HG02623 (cell line): ENCODE measurements around the gene ZNF423.

Experiments used
- ATAC-seq: cut with Tn5 transposase; IDR thresholded peaks from one replicate; pipeline ENCODE4 v1.9.1; 2021; ENCODE audit warnings: moderate library complexity; ENCODE audit not compliant: unreplicated experiment

ZNF423 gene

DNA sequence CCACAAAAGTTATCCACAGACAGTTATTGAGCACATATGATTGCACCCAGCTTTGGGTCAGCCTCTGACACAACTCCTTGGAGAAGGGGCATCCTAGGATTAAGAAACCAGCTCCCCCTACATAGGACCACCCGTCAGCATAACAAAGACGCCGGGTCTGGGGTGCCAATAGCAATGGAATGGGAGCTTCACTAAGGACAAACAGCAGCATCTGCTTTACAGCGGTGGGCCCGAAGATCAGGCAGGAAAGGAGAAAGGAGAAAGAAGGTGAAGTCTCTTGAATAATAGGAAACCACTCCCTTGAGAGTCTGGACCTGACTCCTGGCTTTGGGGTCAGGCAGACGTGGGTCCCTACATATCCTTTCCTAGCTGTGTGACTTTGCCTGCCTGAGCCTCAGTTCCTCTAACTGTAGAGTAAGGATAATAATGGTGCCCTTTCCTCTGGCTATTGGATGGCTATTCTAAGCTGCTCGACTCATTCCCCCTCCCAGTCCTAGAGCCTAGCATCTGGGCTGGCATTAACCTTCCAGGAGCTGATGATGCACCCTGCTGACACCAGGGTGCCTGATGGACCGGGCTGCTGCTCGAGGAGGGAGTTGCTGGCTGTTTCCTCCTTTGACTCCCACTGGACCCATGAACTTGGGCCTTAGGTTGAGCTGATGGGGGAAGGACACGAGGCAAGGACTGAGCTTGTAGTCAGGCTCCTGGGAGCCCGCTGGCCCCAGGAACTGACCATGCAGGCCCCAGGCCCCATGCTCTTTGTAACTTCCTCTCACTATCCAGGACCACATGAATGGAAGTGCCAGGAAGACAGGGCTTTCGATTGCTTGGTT lies 388.2 kb downstream of the ZNF423 start:
- no peak for ATAC-seq

DNA sequence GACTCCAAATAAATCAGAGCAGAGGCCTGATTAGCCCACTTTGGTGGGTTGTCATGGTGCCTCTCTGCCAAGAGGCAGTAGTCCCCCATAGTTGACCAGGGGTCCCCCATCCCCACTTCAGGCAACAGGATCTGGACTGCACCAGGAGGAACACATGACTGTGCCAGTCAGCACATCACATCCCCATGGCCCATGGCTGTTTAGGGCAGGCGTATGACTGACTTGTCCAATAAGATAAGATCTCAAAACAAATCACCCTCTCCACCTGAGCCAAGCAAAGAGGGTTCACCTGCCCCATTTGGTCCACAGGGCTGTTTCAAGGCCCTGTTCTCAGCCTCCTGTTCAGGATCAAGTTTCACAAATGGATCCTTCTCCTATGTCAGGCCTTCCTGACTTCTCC lies 389.0 kb downstream of the ZNF423 start:
- ATAC-seq = no peak

DNA sequence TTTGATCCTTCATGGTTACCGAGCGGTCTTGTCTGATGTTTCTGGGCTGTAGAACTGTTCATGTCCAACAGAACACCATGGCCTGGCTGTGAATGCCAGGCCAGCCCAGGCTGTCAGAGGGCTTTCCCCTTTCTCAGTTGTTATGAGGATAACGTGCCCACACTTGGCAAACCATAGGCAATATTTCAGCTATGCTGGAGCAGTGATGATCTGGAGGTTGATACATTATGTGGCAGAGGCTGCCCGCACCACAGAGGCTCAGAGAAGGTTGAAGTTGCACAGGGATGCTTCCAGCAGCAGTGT lies 389.4 kb downstream of the ZNF423 start:
- no peak for ATAC-seq

DNA sequence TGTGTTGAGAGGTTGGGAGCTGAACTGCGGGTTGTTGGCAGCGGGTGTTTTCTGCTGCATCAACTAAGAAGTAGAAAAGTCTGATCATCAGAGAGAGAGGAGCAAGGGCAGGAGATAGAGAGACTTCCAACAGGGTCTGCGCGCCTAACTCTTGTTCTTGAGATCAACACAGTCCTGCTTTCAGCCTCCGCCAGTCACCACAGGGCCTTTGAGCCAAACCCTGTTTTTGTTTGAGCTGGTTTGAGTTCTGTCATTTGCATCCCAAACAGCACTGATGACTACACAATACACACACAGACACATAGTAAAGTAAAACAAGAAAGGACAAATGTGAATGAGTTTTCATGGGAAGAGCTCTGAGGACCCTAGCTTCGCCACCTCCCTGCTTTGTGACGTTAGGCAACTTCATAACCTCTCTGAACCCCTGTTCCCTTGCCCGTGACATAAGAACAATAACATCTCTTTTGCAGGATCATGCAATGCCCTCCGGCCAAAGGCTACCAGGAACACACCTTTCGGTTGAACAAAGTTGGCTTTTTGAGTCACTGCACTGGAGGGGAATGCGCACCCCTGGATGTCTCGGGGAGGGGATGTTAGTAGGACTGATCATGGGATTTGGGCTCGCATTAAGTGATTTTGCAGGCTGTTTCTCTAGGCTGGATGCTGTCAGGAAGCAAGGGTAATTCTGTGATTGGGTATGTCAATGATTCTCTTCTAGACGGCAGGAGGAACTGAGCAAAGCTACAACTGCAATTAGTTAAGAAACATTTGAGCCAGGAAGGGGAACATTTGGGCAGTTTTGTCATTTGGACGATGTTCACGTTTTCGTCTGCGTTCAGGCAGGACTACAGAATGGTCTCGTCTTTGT lies 390.0 kb downstream of the ZNF423 start:
- no peak for ATAC-seq

DNA sequence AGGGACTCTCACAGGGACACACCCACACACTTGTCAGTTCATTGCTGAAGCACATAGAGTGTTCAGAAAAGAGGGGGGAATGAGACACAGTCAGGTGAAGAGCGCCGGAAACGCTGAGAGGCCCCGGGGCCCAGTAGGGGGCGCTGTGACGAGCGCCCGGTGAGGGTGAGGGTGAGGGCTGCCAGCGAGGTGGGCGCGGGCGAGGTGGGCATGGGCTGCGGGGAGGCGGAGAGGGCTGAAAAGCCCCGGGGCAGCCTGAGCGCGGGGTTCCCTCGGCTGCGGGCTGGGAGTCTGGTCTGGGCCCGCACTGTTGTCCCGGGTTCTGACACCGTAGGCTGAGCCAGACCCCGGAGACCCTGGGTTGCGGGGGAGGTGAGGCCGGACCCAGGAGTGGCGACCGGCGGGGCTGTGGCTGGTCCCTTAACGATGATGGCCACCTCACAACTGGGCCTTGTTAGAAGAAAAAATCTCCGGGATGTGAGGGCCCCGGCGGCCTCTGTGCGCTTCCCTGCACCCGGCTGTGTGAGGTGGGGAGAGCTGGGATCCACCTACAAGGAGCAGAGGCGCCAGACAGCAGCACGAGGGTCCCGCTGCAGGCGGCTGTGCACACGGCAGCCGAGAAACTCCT lies 390.9 kb downstream of the ZNF423 start:
- ATAC-seq = no peak

DNA sequence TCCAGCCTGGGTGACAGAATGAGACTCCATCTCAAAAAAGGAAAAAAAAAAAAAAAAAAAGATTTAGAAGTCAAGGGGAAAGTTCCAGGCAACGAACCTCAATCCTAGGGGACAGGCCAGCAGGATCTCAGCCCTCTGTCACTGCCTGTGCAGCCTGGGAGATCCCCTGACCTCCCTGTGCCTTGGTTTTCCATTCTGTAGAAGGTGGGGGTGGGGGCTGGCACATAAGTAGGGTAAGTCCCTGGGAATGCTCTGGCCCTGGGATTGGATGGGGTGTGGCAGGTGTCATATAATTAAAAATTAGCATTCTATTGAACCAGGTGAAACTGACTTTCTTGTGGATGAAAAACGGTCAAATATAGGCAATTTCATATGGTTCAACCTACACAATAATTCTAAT lies 391.8 kb downstream of the ZNF423 start:
- ATAC-seq = no peak

DNA sequence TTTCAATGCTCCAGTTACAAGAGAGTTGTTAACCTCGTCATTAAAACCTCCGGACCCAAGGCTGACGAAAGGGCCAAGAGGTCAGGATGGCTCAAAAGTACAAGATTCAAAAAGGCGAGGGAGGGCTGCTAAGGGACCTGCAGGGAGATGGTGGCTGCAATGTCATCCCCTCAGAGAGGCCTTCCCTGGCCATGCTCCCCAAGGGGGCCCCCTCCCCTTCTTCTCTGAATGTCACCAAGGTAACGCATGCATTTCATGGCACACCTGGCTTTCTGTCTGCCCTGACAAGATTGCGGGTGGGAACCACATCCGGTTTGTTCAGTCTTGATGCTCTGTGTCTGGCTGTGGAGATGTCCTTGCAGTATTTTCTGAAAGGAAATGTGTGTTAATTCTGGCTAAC lies 392.4 kb downstream of the ZNF423 start:
- peak; percentile 95 for ATAC-seq

DNA sequence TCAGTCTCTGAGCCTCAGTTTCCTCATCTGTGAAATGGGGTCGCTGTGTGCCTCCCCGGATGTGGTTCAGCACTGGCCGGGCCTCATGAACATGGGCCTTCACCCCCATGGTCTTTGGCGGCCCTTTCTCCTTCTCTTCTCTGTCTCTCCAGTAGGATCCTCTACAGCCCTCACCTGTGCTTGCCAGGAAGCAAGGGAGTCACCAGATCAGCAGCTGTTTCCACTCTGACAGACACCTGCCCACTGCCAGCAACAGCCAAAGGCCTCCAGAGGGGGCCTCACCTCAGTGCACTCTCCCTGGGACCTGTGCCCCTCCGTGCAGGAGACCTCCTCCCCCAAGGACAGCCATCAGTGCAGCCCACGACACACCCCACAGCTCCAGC lies 392.9 kb downstream of the ZNF423 start:
- no peak for ATAC-seq

DNA sequence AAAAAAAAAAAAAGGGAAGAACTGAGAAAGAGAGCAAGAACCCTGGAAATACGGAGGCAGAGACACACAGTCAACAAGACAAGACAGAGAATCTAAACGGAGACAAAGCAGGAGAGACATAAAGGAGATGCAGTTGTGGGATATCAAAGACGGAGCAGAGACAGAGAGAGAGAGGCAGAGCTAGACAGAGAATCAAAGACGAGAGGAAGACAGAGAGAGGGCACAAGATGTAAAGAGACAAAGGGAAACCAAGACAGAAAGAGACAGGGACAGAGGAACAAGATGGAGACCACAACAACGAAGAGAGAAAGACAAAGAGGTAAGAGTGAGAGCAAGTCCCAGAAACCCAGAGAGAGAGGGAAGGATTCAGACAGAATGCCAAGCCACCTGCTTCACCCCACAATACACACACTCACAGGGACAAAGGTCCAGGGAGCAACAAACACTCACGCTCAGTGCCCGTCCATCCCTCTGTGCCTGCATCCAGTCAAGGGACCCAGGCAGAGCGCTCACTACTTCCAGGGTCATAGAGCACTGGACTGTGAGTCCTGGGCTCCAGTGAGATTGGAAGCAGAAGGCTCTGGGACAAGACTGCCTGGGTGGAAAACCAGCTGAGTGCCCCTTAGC lies 393.4 kb downstream of the ZNF423 start:
- no peak for ATAC-seq

DNA sequence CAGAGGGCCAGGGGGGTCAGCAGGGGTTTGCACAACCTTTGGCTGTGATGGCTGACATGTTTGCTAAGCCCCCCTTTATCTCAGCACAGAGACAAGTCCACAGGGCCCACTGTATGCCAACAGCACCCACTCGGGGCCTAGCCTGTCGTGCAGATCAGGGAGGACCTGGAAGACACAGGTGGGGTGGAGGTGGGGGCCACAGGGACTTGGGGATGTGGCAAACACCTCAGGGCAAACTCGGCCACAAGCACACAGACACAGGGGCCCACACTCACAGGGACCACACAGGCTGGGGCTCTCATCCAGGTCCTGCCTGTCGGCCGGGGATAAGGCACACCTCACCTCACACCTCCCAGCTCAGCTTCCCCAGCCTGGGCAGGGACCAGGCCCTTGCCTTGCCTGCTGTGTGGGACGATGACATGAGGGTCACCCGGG lies 394.4 kb downstream of the ZNF423 start:
- ATAC-seq = no peak

DNA sequence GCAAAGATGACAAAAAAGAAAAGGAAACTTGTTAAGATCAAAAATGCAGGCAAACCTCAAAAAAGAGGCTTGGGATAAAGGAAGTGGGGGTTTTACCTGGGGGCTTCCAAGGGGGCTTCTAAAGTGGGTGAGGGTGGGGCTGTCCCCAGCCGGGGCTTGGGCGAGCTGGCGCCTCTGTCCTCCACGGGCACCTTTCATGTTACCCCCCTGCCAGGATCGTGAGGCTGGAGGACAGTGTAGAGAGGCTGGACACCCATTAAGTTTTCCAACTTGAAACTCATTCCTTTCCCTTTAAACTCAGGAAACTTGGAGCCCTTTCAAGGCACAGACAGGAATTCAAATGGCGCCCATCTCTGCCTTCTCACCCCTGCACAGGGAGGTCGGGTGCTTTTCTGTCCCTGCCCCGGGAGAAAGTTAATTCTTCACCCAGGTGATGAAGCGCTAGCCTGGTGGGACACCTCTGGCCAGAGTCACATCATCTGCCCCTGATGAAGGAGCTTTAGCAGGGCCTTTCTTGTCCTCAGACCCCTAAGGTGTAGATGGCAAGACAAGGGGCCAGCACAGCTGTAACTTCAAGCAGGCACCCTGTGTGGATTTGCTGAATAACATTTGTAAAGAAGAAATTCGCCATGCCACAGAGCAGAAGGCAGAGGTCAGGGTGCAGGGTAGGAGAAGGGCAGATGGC lies 395.0 kb downstream of the ZNF423 start:
- no peak for ATAC-seq

DNA sequence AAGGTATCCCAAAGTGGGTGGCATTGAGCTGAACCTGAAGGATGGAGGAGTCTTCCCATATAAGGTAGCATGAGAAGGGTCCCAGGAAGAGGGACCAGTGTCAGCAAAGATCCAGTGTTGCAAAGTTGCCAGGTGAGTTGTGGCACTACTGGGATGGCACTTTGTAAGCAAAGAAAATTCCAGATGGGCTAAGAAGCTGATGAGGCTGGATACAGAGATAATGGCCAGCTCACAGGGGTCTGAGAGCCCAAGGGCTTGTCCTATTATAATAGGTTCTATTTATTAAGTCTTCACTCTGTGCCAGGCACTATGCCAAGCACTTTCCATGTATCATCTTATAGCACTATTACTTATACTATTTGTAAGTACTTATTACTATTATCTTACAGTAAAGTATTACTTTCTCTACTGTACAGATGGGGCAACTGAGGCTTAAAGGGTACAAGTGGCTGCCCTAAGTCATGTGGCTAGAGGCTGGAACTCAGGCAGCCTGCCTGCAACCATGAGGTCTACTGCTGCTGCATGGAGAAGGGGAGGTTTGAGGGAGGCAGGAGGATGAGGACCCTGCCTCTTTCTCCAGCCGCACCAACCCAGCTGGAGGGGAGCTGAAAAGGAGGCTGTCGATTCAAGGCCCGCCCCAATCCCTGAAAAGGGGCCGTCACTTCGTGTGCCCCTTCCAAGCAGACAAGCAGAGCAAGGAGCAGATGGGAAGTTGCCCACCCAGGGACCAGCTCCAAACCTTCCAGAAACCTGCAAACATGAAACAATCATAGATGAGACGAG lies 395.8 kb downstream of the ZNF423 start:
- no peak for ATAC-seq

DNA sequence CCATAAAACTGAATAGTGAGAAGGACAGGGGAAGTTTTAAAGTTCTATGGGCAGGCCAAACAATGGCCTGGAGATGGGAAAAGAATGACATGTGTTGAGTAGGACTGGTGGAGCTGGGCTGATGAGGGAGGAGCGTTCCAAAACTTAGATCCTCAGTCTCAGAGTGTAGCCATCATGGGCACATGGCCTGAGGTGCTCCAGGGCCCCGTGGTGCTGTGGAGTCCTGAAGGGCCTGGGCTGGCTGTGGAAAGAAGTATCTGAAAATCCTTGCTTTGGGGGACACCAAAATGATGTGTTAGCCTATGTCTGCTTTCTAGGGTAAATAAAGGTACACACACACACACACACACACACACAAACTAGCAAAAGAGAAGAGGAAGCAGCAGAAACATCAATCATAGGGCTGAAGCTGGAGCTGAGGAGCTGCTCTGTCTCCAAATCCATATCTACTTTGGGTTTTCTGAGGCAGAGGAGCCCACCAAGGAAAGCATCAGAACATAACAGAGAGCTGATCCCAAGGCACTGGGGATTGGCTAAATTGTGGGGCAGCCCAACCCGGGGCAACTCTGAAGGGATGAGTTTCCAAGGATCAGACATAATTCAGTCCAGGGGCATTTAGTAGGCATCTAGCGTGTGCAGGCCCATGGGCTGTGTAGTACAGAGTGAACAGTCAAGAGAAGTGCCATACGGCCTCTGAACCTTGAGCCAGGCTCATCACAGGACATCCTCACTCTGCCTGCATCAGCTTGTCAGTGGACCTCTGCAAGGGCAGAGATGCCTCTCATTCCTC lies 397.1 kb downstream of the ZNF423 start:
- no peak for ATAC-seq

DNA sequence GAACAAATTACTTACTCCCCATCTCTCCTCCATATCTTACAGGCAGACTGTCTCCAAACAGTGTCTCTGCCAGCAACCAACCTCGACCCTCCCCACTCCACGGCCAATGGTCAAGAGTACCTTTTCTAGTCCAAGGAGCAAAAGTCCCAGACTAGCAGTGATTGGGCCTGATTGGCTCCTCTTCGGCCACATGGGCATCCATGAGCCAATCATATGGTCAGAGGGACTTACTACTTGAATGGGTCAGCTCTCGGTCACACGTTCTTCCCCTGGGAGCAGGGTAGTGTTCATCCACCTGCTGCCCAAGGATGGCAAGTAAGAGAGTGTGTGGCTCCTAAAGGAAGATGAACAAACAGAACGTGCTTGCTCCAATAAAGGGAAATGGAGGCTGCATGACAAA lies 397.7 kb downstream of the ZNF423 start:
- no peak for ATAC-seq

DNA sequence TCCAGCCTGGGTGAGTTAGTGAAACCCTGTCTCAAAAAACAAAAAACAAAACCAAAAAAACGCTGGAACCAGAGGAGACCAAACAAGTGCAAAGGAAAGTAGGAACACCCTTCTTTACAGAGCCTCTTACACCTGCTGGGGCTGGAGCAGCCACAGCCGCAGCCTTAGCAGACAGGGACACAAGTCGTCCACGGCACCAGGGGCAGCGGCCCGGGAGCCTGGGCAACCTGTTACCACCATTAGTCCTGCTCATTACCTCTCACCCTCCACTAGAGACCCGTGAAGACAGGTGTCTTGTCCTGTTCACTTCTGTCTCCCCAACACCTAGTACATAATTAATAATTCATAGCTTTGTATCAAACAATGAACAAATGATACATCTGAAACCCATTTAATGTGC lies 398.7 kb downstream of the ZNF423 start:
- ATAC-seq = no peak

DNA sequence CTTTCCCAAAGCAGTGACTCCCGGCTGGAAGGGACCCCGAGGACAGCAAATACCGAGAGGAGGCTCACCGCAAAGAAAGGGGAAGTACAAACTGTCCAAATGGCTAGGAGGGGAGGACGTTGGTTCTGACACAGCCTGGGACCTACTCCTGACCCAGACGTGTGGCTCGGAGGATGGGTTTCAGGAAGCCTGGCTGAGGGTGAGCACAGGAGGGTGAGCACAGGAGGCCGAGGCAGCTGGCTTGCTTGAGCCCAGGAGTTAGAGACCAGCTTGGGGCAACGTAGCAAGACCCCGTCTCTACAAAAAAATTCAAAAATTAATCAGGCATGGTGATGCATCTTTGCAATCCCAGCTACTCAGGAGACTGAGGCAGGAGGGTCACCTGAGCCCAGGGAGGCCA lies 399.1 kb downstream of the ZNF423 start:
- no peak for ATAC-seq

DNA sequence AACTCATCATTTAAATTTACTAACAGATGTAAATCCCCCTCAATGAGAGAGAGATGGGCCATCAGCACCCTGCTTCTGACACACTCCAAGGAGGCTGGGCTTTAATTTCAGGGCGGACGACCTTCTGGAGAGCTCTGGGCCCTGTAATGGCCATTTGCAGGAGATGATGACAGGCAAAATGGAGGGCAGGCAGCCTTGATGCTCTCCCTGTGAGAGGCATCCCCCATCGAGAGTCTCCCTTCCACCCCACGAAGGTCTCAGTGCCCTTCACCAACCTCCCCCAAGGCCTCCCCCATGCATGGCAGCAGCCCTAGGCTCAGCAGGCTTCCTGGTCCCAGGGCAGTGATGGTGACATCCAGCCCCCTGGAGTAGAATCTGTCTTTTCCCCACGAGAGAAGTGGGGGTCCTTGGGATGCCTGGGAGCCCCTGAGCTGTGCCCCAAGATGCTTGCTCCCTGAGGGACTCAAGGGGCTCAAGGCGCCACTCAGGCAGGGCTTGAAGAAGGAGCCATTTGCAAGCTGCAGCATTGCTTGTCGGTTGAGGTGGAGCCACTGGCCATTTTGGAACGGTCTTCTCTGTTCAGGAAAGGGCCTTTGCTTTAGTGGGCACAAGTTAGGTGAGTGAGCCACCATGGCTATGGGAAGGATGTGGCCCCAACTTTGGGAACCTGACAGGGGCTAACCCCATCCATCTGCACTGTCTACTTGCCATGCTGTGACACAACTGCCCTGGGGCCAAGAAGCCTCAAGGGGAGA lies 399.7 kb downstream of the ZNF423 start:
- ATAC-seq = no peak

DNA sequence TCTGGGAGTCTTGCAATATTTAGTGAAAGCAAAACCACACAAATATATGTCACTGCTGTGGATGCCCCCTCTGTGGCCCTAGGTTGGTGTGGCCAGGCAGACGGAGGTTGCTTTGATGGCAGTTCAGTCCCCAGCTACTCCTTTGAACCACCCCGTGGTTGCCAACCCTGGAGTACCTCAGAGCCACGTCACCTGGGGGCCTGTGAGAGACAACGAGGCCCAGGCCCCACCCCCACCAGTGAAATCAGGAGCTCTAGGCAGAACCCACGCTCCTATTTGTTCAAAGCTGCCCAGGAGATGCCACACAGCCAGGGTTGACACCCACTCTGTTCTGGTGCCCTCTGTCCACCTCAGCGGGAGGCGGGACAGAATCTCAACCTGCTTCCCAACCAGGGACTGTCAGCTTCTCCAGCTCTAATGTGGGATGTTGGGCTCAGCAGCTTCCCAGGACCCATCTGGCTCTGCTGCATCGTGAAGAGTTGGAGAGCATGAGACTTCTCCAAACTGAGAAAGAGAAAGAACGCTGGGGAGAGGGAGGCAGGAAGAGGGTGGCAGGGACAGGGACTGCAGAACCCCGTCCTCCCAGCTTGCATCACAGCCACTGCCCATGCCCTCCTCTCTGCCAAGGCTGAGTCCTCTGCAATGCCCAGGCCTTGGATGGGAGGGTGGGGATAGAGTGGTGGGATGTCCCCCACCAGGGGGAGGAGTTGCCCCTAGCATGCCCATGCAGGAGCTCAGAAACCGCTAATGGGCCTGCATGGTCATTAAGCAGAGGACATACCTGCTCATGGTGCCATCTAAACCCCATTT lies 400.5 kb downstream of the ZNF423 start:
- no peak for ATAC-seq
